ENCODE results near the gene SPAG17.
A peak's percentile ranks its signal among the peaks of the same experiment; 100 is the strongest.
"Not testable (repeated sequence)": the region's sequence is repeated elsewhere in the genome, so short reads cannot be mapped to it uniquely, and the experiment has no call there.

Gene SPAG17

DNA sequence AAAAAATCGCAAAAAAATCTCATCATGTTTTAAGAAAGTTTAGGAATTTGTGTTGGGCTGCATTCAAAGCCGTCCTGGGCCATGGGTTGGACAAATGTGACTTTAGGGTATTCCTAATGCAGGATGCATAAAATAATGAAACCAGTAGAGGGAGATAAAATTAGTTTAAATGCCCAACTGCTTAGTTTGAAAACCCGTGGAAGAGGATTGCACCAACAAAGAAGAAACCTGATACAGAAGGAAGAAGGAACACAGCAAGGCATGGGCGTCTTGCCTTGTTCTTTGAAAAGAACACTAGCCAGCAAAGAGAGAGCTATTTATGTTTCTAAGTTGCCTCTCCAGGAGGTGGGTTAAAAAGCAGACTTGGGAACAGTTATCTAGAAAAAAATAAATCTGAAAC is 217.6 kb downstream of the SPAG17 start:
- DNase-seq = no peak

DNA sequence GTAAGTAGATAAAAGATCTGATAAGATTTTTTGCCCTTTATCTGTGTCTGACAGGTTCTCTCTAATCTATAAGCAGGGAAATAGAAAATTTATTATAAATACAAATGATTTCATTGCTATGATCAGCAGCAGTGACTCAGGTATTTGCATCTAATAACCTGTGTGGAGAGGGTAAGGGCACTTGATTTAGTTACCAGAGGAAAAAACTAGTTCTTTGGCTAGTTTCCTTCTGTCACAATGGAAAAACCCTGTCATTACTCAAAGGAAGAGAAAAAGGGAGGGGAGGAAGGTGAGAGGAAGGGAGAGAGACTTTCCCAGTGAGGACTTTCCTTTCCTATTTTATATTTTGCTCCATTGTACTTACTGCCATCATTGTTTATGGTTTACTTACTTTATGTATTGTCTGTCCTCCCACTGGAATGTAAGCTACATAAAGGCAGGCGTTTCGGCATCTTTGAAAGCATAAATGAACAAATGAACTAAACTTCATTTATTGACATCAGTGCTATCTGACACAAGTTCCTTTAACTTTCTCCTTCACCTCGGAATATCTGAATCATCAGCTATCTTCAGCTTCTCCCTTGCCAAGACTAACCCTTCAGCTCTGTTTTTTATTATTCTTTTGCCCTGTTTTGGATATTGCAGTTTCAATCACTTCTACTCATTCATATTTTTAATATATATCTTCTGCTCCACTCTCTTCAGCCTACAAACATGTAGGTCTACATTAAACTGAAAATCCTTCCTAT is 220.6 kb downstream of the SPAG17 start:
- no peak for DNase-seq

DNA sequence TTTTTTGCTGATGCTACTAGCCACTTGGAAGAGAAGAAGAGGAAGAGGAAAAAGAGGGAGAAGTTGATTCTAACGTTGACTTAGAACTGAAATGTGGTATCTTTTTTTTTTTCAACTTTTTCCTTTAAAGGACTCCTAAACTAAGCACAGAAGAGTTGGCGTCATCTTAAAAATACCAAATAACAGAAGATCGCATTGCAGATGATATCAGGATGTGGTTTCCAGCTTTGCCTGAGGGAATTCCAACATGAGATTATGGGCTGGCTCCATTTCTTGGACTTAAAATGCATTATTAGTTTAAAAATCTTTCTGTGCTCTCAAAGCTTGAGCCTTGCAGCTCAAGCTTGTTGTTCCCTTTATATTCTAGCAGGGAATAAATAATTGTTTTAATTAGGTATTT is 225.7 kb downstream of the SPAG17 start:
- DNase-seq = no peak

DNA sequence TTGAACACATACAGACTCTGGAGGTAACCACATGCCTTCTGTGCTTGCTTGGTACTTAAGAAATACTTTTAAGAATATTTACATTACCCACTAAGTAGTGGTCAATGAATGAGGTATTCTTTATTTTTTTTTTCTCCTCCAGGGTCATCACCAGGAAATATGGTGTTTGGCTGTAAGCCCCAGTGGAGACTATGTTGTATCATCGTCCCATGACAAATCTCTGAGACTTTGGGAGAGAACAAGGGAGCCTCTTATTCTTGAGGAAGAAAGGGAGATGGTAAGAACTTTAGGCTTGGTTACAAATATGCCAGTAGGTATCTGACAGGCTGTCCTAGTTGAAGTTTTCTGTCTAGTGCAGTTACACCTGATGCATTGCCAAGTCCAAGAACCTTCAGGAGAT is 232.6 kb downstream of the SPAG17 start:
- no peak for DNase-seq

DNA sequence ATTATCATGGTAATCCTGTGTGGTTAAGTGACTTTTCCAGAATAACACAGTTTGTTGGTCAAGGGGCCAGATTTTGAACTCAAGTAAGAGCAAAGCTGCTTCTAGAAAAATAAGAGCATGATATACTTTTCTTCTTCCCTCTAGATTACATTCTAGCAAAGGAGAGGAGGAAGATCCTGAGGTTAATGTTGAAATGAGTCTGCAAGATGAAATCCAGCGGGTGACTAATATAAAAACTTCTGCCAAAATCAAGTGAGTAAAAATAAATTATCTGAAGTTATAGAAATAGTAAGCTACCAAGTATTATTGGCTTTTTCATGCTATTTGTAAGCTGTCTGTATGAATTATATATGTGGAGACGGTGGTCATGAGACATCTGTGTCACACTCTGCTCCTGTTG is 242.7 kb downstream of the SPAG17 start:
- no peak for DNase-seq

DNA sequence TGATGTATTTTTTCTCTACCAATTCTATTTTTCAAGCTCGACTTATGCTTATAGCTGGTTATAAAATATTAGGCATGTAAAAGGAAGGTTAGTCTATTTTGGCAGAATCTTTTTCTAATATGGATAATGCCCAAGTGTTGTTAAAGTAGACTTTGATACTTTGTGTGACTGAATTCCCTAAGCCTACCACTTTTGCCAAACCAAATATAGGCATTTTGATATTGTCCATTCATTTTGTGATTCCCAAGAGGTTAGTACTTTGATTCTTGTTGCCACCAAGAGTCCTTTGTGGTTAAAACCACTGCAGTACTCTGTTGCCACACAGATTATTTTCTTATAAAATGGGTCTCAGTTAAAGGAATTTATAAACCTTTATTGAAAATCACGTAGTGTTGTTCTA is 251.3 kb downstream of the SPAG17 start:
- DNase-seq = no peak

DNA sequence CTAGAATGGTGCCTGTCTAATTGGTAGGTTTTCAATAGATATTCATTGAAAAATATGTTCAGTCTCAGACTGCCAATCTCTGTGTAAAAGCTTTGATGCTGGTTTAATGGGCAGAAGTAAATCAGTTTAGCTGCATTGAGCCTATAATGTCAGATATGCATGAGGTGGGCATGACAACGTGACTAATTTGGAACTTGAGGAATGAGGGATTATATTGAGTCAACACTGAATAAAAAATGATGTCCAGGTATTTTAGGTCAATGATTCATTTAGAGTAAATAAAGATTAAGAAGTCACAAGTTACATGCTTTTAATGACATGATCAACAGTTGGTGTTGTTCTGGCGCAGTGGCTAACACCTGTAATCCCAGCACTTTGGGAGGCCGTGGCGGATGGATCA is 252.5 kb downstream of the SPAG17 start:
- DNase-seq = no peak

DNA sequence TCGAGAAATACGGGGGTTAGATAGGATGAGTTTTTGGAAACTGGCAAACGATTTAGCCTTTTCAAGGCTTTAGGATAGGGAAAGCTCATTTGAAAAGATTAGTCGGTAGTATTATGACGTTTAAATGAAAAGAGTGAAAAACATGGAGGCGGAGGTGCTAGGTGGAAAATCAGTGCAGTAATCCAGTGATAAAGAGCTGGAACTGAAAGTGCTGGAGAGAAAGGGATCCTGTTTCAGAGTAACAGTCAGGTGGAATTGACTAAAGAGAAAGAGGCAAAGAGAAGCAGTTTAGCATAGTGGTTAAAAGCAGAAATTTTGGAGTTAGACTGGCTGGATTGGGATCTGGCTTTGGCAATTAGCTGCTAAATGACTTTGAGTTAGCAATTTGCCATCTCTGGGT is 254.5 kb downstream of the SPAG17 start:
- DNase-seq = no peak

DNA sequence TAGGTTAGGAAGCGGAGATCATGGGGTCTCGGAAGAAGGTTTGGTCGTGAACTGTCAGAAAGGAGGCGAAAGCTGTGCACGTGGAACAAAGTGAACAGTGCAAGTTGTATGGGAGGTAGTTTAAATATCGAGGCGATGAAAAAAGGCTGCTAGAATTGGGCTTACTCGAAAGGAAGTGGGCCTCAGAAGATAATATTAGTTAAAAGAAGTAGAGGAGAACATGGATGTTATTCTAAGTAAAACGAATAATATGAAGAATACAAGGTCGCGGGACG is 254.9 kb downstream of the SPAG17 start:
- DNase-seq = no peak

DNA sequence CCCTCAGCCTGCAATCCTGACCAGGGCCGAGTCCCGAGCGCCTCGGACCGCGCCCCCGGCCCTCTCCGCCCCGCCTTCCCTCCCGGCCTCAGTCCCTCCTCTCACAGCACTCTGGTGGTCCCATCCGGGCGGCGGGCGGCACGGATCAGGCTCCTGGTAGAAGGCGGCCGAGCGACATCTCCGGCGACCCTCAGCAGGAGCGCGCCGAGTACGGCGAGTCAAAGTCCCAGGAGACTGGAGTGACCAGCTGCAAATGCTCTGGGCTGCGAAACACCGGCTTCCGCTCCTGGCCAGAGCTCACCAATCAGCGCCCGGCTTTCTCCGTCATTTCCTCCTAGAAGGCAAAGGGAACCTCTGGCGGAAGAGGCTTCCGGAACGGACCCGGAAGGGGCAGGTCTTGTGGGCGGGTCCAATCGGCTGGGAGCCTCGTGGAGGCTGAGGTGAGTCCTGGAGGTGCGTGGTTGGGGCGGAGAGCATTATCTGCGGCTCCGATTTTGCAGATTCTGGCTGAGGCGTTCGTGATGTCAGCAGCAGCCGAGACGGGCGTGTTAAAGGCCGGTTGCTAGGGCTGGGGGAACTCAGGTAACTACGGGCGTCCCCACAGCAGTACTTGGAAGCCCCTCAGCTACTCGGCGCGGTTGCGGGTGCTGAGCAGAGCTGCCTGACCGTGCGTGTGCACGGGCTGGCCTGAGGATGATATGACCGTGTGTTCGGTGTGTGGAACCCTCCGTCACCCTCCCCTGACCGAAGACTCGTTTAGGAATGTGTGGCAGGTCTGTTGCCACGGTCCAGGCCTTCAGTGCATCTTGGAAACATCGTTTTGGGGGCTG is 255.5 kb downstream of the SPAG17 start, which contains the start of the genes GDAP2 and WDR3:
TSS of gene GDAP2 (minus strand) at position 279 of the 830 bp plus-strand sequence. CDS start 9,264 bp downstream, outside the sequence.
TSS of gene WDR3 (plus strand) at position 397 of the 830 bp plus-strand sequence. CDS start 3,581 bp downstream, outside the sequence.
- peak; percentile 97 for DNase-seq

DNA sequence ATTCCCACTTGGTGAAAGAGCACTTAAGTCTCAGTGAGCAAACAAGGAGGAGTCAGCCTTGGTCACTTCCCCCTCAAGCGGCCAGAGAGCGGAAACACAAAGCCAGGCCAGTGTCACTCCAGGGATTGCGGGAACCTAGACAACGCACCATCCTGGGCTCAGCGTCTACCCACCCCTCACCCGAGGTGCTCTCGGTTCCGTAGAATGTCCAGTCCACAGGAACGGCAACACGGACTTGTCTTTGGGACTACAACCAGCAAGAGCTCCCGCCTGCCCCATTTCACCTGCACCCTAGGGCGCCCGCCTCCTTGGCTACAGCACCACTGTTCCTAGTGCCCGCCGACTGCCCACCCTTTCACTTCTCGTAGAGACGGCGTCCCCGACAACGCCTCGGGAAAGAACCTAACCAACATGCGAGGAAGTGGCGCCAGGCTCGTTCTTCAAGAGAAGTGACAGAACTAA is 256.1 kb downstream of the SPAG17 start:
- DNase-seq = no peak

DNA sequence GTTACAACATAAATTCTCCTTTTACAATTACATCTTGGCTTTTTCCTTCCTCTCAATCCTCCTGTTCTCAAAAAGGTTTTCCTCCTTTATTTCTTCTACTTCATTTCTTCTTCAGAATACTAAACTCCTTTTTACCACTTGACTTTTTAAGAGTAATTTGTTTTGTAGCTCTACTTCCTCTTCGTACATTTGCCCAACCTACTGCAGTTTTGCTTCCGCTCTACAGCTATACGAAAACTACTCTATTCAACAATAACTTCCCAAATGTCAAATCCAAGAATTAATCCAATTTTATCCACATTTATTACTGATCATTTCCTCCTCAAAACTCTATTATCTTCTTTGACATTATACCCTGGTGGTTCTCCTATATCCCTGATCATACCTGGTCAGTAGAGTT is 259.0 kb downstream of the SPAG17 start:
- no peak for DNase-seq

DNA sequence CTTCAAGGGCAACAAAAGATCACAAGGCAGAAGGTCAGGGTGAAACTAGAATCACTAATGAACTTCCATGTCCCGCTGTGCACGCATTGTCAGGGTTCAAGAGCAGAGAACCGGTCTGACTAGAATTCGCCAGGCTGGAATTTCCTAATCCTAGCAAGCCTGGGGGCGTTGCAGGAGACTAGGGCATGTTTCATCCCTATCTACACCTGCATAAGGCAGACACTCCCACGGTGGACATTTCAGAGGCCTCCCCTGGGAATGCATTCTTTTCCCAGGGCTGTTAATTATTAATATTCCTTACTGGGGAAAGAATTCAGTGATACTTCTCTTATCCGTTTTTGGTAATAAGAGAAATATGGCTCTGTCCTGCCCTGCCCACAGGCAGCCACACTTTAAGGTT is 262.3 kb downstream of the SPAG17 start:
- DNase-seq = not testable (repeated sequence)

DNA sequence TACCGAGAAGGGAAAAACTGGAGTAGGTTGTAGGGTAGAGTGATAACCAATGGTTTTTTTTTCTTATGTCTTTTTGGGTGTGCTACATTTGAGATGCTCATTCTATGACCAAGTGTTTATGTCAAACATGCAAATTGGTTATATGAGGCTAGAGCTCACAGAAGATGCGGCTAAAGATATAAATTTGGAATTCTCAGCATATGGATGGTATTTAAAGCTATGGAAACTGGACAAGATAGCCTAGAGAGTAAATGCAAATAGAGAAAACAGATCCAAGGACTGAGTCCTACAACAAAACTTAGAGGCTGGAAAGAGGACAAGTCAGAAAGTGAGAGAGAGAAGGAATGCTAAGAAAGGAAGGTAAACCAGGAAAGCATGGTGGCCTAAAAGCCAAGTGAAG is 263.0 kb downstream of the SPAG17 start:
- no peak for DNase-seq

DNA sequence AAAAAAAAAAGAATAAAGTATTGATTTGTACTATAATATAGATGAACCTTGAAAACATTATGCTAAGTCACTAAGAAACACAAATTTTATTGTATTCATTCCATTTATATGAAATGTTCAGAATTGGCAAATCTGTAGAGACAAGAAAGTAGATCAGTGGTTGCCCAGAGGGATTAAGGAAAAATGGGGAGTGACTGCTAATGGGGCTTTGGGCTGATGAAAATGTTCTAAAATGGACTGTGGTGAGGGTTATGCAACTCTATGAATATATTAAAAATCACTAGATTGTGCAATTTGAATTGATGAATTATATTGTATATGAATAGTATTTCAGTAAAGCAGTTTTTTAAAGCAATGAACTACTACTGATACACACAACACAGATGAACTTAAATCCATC is 265.7 kb downstream of the SPAG17 start:
- DNase-seq = no peak

DNA sequence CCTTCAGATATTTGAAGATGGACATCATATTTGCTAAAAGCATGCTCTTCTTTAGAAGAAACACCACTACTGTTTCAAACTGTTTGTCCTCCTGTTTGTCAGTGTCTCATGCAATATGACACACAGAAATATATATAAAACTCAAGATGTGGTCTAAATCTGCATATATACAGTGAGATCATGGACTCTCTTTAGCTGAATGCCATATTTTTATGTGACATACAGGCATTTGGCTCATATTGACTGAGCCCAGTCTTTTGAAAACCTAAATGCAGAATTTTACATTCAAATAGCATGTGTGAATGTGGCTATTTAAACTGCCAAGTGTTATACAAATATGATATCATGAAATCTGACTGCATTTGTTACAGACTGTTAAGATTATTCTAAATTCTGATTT is 274.0 kb downstream of the SPAG17 start:
- DNase-seq = no peak

DNA sequence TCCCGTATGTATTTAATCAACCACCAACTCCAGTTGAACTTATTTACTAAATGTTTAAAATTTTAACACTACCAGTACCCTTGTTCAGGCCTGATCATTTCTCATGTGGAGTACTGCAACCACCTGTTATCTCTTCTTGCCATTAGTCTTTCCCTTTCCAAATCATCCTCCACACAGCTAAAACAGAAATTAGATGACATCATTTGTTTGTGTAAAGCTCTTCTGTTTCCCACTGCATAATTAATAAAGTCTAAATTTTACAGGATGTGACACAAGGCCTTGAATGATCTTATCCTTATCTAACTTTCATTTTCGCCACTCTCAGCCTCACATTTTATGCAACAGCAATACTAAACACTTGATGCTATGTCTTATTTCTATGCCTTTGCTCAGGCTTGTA is 280.0 kb downstream of the SPAG17 start:
- DNase-seq = no peak

DNA sequence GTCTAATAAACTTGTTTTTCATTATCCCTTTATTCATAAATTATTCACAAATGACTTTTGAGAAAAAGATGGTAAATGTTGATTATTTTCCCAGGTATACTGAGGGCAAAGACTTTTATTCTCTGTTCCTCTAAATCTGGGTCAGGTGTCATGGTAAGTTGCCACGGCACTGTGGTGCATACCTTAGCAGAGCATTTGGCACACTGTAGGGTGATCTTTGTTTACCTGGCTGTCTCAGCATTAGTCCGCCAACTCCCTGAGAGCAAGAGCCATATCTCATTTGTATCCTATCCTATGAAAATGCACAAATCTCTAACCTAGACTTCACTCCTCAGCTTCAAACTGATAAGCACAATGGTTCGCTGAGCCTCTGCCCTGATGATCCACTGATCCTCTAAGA is 280.5 kb downstream of the SPAG17 start:
- DNase-seq = no peak
